ENCODE measurements around the gene TMEM86A.

Gene TMEM86A

DNA sequence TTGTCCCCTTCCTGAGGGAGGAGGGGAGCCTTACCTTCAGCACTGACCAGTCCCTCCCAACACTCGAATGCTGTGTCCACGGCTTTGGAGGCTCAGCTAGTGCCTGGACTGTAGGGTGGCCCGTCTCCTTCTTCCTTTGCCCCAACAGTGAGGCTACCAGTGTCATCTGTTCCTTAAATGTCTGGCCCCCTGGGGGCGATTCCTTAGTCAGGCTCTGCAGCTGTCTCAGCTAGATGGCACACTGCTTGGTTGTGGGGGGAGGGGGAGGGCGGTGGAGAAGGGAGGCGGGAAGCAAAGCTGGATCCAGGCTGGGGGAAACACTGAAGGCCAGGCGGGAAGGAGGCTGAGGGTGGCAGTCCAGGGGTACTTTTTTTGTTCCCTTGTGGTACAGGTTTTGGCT lies 27.5 kb downstream of the TMEM86A start, which contains the start of gene IGSF22:
TSS of gene IGSF22 (minus strand) at position 149 of the 400 bp plus-strand sequence. CDS start 1,952 bp downstream, outside the sequence.
- no peak for DNase-seq (ENCODE audit: low read depth)

DNA sequence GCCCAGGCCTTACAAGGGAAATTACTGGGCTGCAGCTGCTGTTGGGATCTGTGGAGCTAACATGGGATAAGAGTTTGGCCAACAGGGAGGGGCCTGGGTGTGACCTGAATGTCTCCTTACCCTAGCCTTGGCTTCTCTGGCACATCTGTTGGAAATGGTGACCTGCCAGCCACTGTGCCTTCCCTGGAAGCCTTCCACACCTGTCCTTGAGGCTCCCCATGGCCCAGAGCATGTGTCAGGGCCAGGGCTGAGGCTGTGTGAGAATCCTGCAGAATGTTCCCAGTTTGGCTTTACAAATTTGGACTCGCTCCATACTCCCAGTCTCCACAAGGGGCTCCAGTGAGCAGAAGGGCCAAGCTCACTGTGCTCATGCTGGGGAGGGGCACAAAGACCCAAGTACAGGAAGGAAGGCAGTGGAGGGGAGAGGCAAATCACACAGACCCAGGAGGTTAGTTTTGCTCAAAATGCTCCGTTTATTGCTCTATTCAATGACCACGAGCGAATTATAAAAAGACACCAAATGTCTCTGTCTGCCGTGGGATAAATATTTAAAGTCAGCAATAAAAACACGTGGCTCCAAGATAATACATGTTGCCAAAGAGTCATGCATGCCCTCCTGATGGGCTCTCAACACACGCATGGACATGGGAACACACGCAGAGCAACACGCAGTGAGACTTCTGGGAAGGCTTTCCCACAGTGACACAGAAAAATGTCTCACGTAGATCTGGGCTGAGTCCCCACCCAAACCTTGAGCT lies 29.1 kb downstream of the TMEM86A start:
- peak; percentile 43 for DNase-seq (ENCODE audit: low read depth)

DNA sequence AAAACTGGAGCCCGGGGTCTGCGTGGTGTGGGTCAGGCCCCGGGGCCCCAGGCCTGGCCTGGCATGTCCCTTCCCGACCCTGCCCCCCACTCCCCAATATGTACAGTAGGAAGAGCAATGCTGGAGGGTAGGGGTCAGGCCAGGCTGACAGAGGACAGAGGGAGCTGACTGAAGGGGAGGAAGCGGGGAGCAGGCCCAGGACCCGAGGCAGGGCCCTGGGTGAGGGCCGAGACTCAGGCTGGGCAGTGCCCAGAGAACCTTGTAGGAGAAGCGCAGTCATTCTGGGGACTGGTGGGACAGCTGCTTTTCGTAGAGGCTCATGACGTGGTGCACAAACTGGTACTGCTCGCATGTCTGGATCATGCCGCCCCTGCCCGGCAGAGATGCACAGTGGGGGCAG lies 30.1 kb downstream of the TMEM86A start:
- DNase-seq (ENCODE audit: low read depth) = no peak

DNA sequence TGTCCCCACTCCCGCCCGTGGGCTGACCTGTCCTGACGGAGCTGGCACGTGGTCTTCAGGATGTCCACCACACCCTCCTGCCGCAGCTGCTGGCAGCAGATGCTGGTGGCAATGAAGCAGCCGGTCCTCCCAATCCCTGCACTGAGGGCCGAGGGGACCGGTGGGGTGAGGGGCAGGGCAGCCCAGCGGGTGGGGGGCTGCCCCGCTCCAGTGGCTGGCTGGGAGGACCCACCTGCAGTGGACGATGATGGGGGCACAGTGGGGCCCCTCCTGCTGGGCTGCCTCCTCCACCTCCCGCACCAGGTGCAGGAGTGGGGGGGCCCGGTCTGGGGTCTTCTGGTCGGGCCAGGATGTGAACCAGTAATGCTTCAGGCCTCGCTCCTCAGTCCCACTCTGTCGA lies 30.8 kb downstream of the TMEM86A start:
- DNase-seq (ENCODE audit: low read depth) = no peak

DNA sequence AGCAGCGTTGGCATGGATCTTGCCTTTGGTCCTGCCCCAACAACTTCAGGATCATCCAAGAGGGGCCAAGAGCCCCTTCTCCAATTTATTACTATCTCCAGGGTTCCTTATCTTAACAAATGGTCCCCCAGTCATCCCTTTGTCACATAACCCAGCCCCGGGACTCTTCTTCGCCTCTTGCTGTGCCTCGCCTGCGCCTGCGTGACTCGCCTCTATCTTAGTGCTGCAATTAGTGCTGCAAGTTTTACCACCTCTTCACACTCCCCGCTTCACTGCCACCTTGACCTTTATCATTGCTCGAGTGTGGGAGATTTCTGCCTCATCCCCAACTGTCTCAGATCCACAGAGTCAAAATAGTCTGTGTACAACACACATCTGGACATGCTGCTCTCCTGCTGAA lies 31.4 kb downstream of the TMEM86A start:
- DNase-seq (ENCODE audit: low read depth) = no peak

DNA sequence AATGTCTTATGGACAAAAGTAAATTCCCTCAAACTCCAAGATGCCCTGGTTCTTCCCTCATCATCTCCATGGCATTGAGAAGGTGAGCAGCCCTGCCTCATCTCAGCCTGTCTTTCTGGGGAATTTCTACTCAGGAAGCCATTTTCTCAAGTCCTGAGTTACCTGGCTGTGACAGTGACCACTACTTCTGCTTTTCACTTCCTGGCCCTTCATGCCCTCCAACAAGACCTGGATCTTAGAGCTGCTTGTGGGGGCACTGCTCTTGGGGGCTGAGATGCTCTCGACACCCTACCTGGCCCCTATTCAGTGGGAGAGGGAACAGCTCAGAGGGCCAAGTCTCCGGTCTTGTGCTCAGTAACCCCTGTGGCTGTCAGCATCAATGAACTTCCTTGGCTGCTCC lies 32.9 kb downstream of the TMEM86A start:
- DNase-seq (ENCODE audit: low read depth) = no peak

DNA sequence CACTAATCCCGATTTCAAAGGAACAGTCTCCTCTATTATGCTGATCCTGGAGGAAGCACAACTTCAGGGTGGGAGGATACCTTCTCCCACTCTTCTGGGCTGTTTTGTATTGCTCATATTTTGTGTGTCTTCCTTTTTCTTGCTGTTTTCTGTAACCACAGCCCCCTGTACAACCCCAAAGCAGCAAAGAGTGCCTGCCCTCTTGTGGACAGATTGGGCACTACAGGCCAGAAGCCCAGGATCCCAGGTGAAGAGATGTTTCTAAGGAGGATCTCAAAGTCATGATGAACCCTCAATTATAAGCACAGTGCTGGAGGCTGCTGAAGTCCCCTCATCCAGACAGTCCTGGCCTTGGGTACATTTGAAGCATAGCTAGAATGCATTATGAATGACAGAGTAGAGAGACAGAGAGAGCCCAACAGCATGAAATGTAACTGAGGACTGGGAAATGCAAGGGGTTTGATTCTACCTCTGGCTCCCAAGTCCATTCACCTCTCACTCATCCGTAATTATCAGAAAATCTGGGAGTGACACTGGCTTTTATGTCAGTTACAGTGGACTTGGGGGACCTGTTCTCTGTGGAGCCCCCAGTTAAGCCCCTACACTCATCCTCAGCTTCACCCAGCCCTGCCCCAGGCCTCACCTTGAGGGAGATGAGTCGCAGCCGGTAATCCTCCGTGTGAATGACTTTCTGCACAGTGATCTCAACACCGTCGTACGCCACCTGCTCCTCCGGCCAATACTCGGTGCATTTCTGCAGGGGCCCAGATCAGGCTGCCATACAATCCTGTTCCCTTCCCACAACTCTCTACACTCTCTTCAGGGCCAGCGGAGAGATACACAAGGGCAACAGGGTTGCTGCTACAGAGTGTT lies 33.6 kb downstream of the TMEM86A start:
- peak; percentile 47 for DNase-seq (ENCODE audit: low read depth)

DNA sequence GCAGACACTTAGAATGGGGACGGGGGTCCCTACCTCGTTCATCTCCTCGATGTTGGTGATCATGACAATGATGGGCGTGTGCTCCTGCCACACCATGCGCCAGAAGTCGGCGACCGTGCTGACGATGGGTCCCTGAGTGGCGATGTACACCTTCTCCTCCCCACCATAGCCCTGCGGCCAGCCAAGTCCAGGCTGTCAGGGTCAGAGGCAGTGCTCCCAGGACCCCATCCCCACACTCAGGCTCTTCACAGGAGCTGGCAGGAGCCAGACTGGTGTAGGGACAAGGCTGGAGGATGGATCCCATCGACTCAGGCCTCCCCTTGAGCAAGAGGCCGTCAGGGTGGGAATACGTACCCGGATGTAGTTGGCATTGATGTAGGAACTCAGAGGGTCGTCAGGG lies 34.6 kb downstream of the TMEM86A start:
- DNase-seq (ENCODE audit: low read depth) = no peak

DNA sequence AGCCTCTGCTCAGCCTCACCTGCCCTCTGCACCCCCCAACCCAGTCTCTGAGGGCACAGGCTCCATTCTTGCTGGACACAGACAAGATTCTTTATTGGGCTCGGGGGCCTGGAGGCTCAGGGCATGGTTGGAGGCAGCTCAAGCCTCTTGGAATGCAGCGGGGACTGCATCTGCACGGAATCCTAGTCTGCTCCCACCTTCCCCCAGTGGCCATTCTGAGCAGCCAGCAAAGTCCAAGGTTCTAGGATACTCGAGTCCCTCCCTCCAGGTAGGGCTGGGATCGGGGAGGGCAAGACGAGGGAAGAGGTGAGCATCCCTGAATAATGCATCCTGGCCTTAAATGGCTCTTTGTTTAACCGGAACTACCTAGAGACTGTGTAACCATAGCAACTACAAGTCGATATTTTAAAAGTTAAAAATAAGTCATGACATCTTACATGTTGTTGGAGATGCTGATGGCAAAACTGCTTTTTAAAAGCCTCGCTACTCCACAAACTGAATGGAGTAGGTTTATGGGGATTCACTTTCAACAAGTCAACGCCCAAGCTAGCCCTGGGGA lies 38.1 kb downstream of the TMEM86A start:
- DNase-seq (ENCODE audit: low read depth) = no peak

DNA sequence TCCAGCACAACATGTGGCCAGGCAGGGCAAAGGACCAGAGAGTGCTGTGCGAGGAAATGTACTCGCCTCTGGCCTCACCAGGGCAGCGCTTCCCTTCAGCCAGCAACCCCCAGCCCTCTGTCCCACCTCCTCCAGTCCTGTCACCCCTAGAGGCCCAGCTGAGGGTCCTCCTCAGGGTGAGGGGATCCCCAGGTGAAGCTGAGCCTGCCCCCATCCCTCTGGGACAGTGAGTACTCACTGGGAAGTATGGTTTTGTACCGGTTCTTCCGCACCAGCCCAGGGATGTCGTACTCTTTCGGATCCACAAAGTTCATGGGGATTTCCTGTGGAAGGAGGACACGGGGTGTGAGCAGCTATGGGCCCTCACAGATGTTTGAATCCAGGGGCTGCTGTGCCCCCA lies 39.1 kb downstream of the TMEM86A start:
- no peak for DNase-seq (ENCODE audit: low read depth)

DNA sequence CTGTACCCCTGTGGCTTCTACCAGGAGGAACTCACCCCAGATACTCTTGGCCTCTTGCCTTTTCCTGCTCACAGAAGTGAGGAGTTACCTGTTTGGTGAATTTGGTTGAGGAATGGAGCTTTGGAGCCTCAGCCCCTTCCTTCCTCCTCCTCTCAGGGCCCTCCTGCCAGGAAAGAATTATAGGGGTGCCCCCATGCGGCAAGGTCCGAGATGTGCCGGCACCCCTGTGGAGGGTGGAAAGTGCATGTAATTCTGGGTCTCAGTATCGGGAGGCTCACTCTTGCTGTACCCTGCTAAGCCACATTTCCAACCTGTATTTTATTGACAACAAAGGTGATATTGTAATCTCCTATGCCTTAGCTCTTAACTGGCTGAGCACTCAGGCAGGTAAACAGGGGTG lies 41.1 kb downstream of the TMEM86A start:
- no peak for DNase-seq (ENCODE audit: low read depth)

DNA sequence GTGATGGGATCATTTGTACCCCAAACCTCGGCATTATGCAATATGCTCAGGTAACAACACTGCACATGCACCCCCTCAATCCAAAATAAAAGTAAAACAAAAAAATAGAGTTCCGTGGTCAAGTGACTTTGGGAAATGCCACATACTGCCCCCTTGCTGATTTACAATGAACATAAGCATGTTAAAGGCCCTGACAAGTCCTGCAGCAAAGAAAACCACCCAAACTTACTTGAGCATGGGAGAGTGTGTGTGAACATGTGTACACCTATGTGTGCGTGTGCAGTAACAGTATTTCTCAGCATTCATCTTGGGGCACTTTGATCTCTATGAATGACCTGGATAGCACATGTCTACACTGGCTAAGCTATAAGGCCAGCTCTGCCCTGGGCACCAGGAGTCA lies 43.2 kb downstream of the TMEM86A start:
- no peak for DNase-seq (ENCODE audit: low read depth)

DNA sequence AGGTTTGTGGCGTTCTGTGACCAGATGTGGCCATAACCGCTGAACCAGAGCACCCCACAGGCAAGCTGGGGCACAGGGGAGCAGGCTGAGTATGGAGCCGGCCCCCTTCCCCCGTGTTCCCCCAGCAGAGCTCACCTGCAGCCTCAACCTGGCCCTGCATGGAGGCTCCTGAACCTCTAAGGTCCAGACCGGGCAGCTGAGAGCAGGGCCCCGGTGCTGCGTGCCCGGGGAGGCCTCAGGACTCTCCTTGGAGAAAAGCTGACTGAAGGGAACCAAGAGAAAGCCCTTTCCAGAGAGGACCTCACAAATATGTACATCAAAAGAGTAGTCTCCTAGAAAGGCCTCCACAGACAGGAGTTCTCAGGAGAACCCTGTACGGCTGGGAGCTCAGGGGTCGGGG lies 44.8 kb downstream of the TMEM86A start:
- no peak for DNase-seq (ENCODE audit: low read depth)

DNA sequence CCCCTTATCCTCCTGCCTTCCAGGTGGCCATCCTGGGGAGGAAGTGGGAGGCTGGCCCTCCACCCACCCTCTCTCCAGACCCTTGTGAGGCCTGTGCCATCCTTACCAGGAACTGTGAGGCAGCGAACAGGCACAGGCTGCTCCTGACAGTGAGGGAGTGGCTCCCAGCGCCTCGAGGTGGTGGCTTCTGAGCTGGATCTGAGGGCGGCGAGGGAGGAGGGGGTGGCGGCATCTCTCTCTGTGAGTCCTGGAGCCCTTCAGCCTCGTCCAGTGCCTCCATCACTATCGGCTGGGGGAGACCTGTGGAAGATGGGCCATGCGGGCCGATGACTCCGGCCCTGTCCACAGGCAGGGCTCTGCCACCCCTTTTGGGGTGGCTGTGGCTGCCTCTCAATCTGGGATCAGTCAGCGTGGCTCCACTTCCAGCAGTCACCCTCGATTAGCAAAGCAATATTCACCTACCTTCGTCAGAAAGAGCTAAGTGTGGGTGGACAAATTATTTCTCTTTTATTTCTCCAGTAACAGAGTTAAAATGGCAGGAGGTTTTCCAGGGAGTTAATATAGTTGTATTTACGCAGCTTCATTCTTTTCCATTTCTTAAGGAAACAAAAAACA lies 45.4 kb downstream of the TMEM86A start:
- DNase-seq (ENCODE audit: low read depth) = no peak

DNA sequence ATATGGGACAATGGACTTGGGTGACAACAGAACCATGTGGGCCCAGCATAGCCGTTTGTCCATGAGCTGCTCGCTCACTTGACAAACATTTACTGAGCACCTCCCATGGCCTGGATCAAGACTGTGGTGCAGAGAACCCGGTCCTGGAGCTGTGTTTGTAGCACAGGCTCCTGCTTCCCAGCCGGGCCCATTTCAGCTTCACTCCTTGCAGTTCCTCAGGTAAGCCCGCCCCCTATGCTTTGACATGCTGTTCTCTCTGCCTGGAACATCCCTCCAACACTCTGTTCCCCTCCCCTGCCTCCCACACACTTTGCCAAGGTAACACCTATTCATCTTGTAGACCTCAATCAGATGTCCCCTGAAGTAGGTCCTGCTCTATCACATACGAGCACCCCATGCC lies 46.7 kb downstream of the TMEM86A start:
- no peak for DNase-seq (ENCODE audit: low read depth)

DNA sequence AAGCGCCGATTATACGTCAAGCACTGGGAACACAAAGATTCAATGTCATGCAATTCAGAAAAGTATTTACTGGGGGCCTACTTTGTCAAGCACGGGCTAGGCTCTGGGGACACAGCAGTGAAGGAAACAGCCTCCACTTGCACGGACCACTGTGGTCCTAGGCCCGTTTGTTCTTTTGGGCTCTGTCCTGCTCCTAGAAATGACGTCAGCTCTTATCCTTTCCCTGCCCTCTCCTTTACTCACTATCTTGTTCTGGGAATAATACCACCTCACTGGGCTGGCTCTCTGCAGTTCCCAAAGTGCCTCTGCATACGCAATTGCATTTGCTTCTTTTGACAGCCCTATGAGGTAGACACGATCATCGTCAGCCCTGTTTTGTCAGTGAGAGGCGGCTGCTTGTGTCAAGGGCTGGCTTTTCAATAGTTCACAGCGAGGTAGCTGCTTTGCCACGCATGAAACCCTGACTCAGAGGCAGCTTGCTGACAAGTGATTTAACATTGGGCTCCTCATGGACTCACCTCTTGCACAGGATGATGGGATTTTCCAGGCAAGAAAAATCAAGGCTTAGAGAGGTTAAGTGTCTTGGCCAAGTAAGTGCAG lies 50.3 kb downstream of the TMEM86A start:
- no peak for DNase-seq (ENCODE audit: low read depth)

DNA sequence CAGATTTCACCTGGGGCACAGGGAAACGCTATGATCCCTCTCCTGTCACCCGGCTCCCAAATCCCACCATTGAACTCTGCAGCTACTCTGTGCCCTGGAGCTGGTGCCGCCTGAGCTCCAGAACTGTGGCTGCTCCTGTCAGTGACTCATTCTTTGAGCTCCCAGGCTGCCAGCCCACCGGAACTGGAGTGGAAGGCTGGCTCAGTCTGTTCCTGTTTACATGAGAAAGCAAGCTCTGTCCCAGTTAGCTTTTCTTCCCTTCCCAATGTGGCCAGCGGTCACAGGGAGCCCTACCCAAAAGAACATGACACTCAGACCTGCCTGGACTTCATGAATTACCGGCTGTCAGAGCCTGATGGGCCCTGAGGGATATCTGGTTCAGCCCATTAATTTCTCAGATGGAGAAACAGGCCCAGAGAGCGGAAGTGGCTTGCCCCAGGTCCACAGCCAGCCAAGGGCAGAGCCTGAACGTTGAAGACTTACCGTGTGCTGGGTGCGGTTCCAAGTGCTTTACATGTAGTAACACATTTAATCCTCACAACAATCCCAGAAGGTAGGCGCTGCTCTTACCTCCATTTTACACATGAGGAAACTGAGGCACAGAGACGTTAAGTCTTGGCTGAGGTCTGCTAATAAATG lies 51.2 kb downstream of the TMEM86A start:
- DNase-seq (ENCODE audit: low read depth) = peak; percentile 82

DNA sequence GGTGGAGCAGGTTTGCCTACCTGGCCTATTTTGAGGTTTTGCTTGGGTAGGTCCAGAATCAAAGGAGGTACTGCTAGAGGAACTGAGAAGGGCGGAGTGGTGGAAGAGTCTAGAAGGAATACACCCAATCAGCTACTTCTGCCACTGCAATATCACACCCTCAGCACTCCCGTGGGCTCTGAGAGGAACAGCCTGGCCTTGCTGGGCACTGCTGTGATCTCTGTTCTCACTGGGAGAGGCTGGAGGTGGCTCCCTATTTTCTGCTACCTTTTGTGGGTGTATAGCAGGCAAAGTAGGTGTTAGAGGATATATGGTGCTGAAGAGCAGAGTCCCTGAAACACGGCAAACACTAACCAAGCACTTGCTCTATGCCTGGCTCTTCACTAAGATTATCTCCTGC lies 52.4 kb downstream of the TMEM86A start:
- DNase-seq (ENCODE audit: low read depth) = no peak

DNA sequence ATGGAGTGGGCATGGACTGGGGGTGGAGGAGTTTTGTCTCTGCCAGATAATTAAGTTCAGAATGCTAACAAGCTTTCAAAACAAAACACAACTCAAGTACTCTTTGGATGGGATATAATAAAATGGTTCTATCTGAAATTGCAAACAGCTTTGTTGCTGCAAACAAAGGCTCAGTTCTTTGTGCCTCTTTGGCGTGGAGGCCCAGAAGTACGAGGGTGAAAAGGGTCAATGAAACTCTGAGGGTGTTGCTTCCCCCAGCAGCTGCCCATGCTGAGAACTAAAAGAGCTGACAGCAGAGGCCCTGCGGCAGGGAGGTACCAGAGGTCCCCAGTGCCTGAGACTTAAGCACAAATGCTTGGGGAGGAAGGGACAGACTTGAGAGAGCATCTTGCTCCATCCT lies 53.9 kb downstream of the TMEM86A start:
- DNase-seq (ENCODE audit: low read depth) = no peak

DNA sequence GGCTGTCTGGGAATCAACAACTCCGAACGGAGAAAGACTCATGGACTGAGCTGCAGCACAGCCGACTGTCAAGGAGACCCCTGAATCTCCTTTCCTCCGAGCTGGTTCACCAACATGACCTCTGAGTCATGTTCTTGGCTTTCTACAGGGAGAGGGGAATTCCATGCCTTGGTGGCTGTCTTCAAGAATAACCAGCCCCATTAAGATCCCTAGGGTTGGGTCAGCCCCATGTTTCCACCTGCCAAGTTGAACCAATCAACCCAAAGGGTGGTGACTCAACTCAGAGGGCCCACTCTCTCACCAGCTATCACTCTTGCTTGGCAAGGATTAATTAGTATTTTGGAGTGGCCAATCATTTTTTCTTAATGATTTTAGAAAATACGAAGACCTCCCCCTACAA lies 55.7 kb downstream of the TMEM86A start:
- DNase-seq (ENCODE audit: low read depth) = no peak
